HG02588 (cell line): ENCODE results near the gene KIF15.
"Not testable (repeated sequence)": the region's sequence is repeated elsewhere in the genome, so short reads cannot be mapped to it uniquely, and the experiment has no call there.

Experiments
- ATAC-seq: cut with Tn5 transposase; IDR thresholded peaks from one replicate; pipeline ENCODE4 v1.9.1; 2021; ENCODE audit warnings: mild to moderate bottlenecking, moderate library complexity; ENCODE audit not compliant: unreplicated experiment

The KIF15 gene

GRCh38 chr3:44825264-44825925, 63.8 kb downstream of the KIF15 start:
- ATAC-seq, result no peak

DNA sequence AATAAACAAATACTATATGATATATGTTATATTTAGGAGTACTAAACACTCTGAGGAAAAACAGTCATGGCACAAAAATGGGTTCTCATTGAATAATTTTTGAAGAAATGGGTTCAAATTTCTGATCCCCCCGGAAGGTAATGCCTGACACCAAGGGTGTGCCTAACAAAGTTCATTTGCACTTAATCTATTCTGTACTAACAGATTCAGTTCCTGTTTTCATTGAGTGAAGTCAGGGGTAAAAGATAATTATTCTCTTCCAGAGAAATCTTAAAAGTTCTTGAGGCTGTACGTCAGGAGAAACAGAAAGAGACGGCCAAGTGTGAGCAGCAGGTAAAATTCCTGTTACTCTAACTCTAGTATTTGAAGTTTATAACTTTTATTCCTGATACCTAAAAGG, 65.6 kb downstream of the KIF15 start:
- no peak for ATAC-seq

GRCh38 chr3:44831232-44831631, 69.6 kb downstream of the KIF15 start:
- no peak for ATAC-seq

- no peak for ATAC-seq
Measured at GRCh38 chr3:44832032-44832431, 70.4 kb downstream of the KIF15 start.

GRCh38 chr3:44832965-44833364, 71.4 kb downstream of the KIF15 start:
- ATAC-seq, result no peak

GRCh38 chr3:44833394-44833793, 71.8 kb downstream of the KIF15 start:
- no peak for ATAC-seq

- no peak for ATAC-seq
Measured at GRCh38 chr3:44835684-44836083, 74.1 kb downstream of the KIF15 start.

DNA sequence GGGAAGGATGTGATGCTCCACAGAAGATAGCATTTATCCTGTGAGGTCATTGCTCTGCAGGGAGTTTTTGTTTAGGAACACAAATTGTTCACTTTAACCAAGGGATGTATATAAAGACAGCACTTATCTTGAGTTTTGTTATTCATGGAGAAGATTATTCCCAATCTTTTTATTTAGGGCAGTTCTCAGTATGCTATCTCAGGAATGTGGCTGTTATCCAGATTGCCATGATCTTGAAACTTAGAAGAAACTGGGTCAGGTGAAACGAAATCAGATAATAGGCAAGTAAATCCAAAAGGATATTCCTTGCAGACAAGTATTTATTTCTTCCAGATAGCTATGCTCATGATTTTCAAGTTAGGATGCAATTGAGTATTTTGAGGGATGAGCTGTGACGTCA, 80.8 kb downstream of the KIF15 start:
- ATAC-seq, result no peak

DNA sequence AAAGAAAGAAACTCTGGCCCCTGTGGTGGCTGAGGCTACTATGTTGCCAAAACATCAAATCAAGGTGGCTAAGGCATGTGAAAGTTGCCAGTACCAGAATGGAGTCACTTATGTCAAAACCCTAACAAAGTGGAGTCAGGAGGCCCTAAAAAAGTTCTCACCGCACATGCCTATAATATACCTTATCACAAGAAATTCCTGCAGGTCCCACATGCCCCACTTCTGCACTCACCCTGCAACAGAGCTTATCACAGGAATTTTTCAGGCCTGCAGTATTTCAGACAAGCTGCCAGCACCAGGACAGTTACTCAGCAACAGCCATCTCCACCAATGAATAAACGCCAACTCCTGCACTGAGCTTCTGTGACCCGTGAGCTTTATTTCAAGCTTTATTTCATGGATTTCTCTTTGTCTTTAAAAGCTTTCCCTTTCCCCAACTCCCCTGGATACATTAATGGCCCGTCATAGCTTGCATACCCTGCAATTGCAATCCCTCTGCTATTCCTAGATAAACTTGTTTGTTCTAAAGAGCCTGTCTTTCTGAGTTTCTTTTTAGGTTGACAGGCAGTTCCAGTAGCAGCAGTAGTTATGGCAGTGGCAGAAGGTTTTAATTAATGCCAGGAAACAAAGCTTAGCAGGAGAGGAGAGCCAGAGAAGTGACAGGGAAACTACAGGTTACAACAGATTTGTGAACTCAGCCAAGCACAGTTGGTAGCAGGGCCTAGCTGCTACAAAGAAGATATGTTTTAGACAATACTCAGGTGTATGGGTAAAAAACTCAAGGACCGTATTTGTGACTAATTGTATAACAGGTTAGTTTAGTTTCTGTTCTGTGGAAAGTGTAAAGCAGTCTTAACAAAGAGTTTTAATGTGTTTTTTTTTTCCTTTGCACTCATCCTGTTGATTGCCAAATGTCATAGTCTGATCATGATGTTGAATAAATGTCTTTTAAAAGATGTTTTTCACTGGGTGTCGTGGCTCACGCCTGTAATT, 84.2 kb downstream of the KIF15 start:
- ATAC-seq, result no peak

GRCh38 chr3:44848634-44849033, 87.0 kb downstream of the KIF15 start:
- ATAC-seq, result no peak

DNA sequence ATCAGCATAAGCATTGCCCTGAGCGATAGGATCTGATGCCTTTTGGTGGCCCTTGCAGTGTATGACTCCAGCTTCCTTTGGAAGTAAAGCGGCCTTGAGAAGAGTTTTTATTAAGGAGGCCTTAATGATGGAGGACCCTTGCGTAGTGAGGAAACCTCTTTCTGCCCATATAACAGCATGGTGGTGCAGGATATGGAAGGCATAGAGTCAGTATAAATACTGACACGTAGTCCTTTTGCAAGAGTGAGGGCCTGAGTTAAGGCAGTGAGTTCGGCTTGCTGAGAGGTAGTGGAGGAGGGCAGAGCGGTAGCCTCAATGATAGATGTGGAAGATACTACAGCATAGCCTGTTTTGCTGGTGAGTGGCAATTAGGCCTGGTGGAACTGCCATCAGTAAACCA, 95.1 kb downstream of the KIF15 start:
- not testable (repeated sequence) for ATAC-seq

DNA sequence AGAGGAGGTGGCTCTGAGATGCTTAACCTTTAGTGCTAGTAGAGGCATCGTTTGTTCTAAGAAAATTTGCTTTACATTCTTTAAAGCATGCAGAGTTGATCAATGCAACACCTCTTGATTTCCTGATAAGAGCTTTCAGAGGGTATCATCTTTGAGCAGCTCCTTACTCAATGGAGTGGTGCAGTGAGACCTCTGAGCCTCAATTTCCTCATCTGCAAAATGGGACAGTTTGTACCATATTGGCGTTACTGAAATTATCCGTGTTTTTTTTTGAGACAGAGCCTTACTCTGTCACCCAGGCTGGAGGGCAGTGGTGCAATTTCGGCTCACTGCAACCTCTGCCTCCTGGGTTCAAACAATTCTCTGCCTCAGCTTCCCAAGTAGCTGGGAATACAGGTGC, 98.5 kb downstream of the KIF15 start:
- no peak for ATAC-seq

DNA sequence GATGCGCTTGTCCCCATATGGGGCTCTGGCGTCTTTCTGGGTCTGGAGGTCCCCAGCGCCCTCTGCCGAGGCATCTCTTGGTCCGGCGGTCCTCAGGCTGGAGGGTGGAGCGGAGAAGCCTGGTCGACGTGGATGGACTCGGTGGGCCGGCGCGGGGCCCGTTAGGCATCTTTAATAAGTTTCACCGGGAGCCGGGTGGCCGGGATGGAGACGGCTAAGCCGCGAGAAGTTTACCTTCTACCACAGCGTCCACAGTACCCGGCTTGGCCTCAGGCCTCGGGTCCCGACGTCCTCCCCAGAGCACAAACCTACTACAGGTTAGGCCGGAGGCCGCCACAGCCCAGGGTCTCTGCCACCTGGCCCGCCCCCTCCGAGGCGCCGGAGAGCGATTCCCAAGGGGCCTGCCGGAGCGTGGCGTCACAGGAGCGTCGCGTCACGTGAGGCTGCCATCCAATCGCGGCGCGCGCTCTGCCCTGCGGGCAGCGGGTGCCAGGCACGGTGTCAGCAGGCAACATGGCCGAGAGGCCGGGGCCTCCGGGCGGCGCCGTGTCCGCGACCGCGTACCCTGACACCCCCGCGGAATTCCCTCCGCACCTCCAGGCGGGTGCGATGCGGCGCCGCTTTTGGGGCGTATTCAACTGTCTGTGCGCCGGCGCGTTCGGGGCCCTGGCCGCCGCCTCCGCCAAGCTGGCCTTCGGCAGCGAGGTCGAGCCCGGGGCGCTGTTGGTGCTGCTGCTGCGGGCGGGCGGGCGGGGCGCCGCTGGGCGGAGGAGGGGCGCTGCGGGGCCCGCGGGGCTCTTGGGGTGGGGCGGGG, 100.0 kb downstream of the KIF15 start, which contains the start of gene TMEM42:
Gene TMEM42, plus strand, starts transcription at position 501 of the 814 bp plus-strand sequence. Its CDS starts 13 bp downstream, at position 514.
- peak; percentile 94 for ATAC-seq

DNA sequence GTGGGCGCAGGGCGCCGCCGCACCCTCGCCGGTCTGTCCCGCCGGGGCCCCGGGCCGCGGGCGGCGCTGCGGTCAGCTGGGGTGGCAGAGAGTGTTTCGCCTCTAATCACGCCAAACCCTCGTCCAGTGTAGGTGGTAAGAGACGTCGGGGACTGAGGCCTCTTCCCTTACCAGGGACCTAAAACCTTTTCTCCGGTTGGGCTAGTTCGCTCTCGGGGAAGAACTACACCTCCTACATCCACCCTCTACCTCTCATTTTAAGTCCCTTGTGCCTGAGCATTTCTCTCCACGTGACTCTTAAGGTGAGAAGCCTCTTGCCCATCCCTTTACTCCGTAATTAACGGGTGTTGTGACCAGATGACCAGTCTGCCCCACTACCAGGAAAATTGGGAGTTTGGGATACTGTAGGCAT, 100.6 kb downstream of the KIF15 start:
- peak; percentile 30 for ATAC-seq

- ATAC-seq, result no peak
Measured at GRCh38 chr3:44865272-44866035, 103.9 kb downstream of the KIF15 start.

- no peak for ATAC-seq
Measured at GRCh38 chr3:44867421-44868111, 106.0 kb downstream of the KIF15 start.

- no peak for ATAC-seq
Measured at GRCh38 chr3:44870375-44871061, 108.9 kb downstream of the KIF15 start.

- no peak for ATAC-seq
Measured at GRCh38 chr3:44874308-44874707, 112.7 kb downstream of the KIF15 start, which contains the start of gene TGM4. TSS of gene TGM4 (plus strand) at chr3:44874608. CDS start at chr3:44874679, 71 bp downstream.

DNA sequence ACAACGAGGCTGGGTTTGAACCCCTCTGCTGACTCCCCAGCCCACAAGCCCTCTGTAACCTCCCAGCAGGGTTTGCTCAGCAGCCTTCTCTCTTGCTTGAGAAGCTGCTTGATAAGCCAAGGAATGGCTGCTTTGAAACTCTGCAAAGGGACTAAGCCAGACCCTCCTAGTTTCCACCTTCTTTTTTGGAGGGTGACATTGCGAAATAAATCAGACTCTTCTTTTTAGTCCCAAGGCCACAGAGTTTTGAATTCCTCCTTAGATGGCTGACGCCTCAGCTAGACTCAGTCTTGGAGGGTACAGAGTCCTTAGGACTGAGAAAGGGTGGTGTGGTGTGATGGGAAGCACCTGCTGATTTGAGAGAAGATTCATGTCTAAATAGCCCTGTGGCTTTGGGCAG, 114.0 kb downstream of the KIF15 start:
- ATAC-seq, result no peak
